Liver (tissue), 3 donors: ENCODE measurements around the gene ASB11.

Source experiments
- CTCF ChIP-seq: fragments of 150-350 bp; IDR thresholded peaks from 2 replicates; pipeline ENCODE4 v1.5.1; 2017; ENCODE audit warnings: improper control_type of control experiment, low read depth, low read length; ENCODE audit not compliant: missing input control
- RAD21 ChIP-seq, 2 donors: IDR thresholded peaks; 2 replicates each; pipeline ENCODE4 v1.6.1; 2016; ENCODE audit warnings: antibody characterized with exemption in 2 of 2, mild to moderate bottlenecking in 2 of 2
- donor health status: healthy.
- donor health status: healthy.

- TF ChIP-seq CTCF (no peak), RAD21 (IDR thresholded peaks at IDR 0.05) (no peak)
Observed at GRCh38 chrX:15277604-15278003, 37.8 kb downstream of the ASB11 start.
